SU-DHL-6 (cell line): ENCODE measurements around the gene GABRA6.

Source experiments
- CTCF ChIP-seq: fragments of 200-600 bp; sonication (generic); IDR thresholded peaks from one replicate; pipeline ENCODE4 v1.5.1; 2017; ENCODE audit warnings: antibody characterized with exemption, mild to moderate bottlenecking, low read length, moderate library complexity; ENCODE audit not compliant: insufficient read depth, poor library complexity, severe bottlenecking
- EZH2phosphoT487 ChIP-seq: fragments of 200-600 bp; sonication (generic), shearing (Covaris generic); conservative IDR thresholded peaks from 2 replicates; pipeline ENCODE4 v1.6.1; 2018; ENCODE audit warnings: mild to moderate bottlenecking, antibody characterized with exemption, low read length, moderate library complexity, mixed read lengths

GRCh38 chr5:161637591-161637990, 47.9 kb upstream of the GABRA6 start:
- TF ChIP-seq CTCF, result no peak
- no peak for TF ChIP-seq EZH2phosphoT487
